Measurements from ENCODE around the gene DAPK1. TPM values are rescaled to one million over a fixed set of nuclear protein-coding genes. Genes with fewer than 3 reads are reported as not detected.
"Not testable (repeated sequence)": the region's sequence is repeated elsewhere in the genome, so short reads cannot be mapped to it uniquely, and the experiment has no call there.

The DAPK1 gene
- total RNA-seq, 1 donor from 2014 or later = 168 TPM

DNA sequence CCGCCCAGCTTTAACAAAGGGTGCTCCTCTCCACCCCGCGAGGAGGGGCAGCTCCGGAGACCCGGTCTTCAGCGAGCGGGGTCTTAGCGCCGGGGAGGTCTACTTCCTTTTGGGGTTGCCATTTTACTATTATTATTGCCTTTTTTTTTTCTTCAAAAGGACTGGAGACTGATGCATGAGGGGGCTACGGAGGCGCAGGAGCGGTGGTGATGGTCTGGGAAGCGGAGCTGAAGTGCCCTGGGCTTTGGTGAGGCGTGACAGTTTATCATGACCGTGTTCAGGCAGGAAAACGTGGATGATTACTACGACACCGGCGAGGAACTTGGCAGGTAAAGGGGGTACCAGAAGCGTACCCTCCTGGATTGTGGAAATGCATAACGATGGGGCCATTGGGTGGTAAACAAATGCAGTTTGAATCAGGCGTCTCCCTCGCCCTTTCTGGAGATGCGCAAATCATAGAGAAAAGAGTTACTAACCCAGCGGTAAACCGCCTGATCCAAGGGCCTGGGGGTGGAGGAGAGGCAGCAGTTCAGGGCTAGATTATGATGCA lies 1.2 kb downstream of the DAPK1 start:
- ATAC-seq (no peak), DNase-seq (no peak)
- H3K4me3 ChIP-seq = peak overlapping the region; percentile 80
- intact Hi-C loops (cut with DNase I) = loop anchor here (10.0 kb wide), 1 partner anchor 146 kb away; no protein-coding TSS in a partner anchor
- H3K27me3 ChIP-seq = no peaks in the 10 kb centered on the region
- peaks cover 41% of the 10 kb centered on the region for H3K4me1 ChIP-seq
- H3K9me3 ChIP-seq = no peaks in the 10 kb centered on the region
- no peaks in the 10 kb centered on the region for H3K36me3 ChIP-seq
- TF ChIP-seq, protein P1, sequence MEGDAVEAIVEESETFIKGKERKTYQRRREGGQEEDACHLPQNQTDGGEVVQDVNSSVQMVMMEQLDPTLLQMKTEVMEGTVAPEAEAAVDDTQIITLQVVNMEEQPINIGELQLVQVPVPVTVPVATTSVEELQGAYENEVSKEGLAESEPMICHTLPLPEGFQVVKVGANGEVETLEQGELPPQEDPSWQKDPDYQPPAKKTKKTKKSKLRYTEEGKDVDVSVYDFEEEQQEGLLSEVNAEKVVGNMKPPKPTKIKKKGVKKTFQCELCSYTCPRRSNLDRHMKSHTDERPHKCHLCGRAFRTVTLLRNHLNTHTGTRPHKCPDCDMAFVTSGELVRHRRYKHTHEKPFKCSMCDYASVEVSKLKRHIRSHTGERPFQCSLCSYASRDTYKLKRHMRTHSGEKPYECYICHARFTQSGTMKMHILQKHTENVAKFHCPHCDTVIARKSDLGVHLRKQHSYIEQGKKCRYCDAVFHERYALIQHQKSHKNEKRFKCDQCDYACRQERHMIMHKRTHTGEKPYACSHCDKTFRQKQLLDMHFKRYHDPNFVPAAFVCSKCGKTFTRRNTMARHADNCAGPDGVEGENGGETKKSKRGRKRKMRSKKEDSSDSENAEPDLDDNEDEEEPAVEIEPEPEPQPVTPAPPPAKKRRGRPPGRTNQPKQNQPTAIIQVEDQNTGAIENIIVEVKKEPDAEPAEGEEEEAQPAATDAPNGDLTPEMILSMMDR (IDR thresholded peaks at IDR 0.05) = no peak
- peak overlapping the region; percentile 94 for H3K27ac ChIP-seq

- H3K4me1 ChIP-seq = peaks cover 45% of the 10 kb centered on the region
- H3K27me3 ChIP-seq = no peaks in the 10 kb centered on the region
- ATAC-seq = no peak
- DNase-seq = no peak
- peak overlapping the region; percentile 80 for H3K4me3 ChIP-seq
- intact Hi-C loops (cut with DNase I) = loop anchor here (10.0 kb wide), 1 partner anchor 145 kb away; no protein-coding TSS in a partner anchor
- H3K27ac ChIP-seq = peak overlapping the region; percentile 94
- no peaks in the 10 kb centered on the region for H3K36me3 ChIP-seq
- TF ChIP-seq, protein P1 (IDR thresholded peaks at IDR 0.05) = no peak
- no peaks in the 10 kb centered on the region for H3K9me3 ChIP-seq
These were observed 1.9 kb downstream of the DAPK1 start for GRCh38 chr9:87499424-87500017.

DNA sequence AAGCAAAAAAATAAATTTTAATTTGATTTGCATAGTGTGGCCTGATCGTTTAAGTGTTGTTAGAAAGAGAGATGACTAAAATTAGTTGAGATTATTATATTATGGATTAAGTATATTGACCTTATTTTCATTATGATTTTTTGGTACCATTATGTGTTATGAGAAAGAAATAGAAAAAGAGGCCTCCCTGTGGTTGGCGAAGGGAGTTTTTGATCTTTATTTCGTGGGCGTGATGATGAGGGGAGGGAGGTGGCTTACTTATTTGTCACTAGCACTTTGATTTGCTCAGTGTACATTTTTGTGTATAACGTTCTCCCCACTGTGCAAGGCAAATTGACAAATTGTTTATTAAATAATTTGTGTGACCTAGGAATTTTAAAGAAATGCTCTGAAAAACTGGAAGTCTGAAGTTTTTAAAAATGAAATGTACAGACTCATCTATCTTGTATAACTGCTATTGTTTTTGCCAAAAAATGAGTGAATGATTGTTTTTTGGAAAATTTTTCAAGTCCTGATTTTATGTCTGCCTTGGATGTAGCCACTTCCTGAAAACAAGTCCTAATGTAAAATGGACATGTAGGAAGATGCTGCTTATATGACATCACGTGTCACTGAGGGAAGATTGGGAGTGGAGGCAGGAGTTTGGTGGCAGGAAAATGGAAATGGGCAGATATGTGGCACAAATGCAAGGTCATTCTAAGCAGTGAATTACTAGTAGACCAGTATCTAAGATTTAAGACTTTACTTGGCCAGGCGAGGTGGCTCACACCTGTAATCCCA lies 3.0 kb downstream of the DAPK1 start:
- H3K9me3 ChIP-seq = no peaks in the 10 kb centered on the region
- peaks cover 47% of the 10 kb centered on the region for H3K4me1 ChIP-seq
- no peaks in the 10 kb centered on the region for H3K36me3 ChIP-seq
- ATAC-seq (no peak), DNase-seq (no peak)
- TF ChIP-seq, protein P1 (IDR thresholded peaks at IDR 0.05) = peak; percentile 25
- peak overlapping the region; percentile 80 for H3K4me3 ChIP-seq
- no peaks in the 10 kb centered on the region for H3K27me3 ChIP-seq
- peak overlapping the region; percentile 38 for H3K27ac ChIP-seq
- intact Hi-C loops (cut with DNase I) = no loop called here

- H3K4me1 ChIP-seq = peaks cover 47% of the 10 kb centered on the region
- intact Hi-C loops (cut with DNase I); H3K36me3 ChIP-seq; H3K27me3 ChIP-seq; H3K4me3 ChIP-seq; ATAC-seq; H3K9me3 ChIP-seq; DNase-seq: not testable (repeated sequence)
- H3K27ac ChIP-seq = peak overlapping the region; percentile 38
These were observed 3.6 kb downstream of the DAPK1 start for GRCh38 chr9:87501271-87501656.

GRCh38 chr9:87501806-87502205 lies 4.1 kb downstream of the DAPK1 start:
- DNase-seq (no peak), ATAC-seq (no peak)
- Histone ChIP-seq H3K27ac (peak overlapping the region; percentile 63), H3K27me3 (no peaks in the 10 kb centered on the region), H3K9me3 (no peaks in the 10 kb centered on the region), H3K36me3 (no peaks in the 10 kb centered on the region), H3K4me1 (peaks cover 50% of the 10 kb centered on the region), H3K4me3 (no peak overlapping the region)
- intact Hi-C loops (cut with DNase I) = no loop called here
- TF ChIP-seq, protein P1 (IDR thresholded peaks at IDR 0.05) = no peak

All from upper lobe of right lung (tissue), 1 donor.